ENCODE results near the gene BSDC1. TPM values are rescaled to one million over a fixed set of nuclear protein-coding genes. Genes with fewer than 3 reads are reported as not detected.

BSDC1 gene
- total RNA-seq, 1 experiment from 2014 or later, result 44.3 TPM

- TF ChIP-seq ZNF425 (CRISPR knock-in tag; conservative IDR thresholded peaks at IDR 0.05) (no peak), SMAD4 (CRISPR knock-in tag; IDR thresholded peaks at IDR 0.05) (no peak), NR2C2 (CRISPR knock-in tag; IDR thresholded peaks at IDR 0.05) (no peak)
Observed at GRCh38 chr1:32438136-32438535, 43.9 kb upstream of the BSDC1 start (continued).

- no peak for DNase-seq (ENCODE audit: low spot score)
- Mint-ChIP-seq H3K9me3 (0 out of 2 replicates have a peak, but pooled peaks cover 3% of the 10 kb centered on the region), H3K36me3 (no peaks in the 10 kb centered on the region), H3K4me3 (no peak overlapping the region), H3K27ac (no peak overlapping the region), H3K4me1 (peaks cover 17% of the 10 kb centered on the region), H3K27me3 (ENCODE audit: low read depth) (peaks cover 2% of the 10 kb centered on the region)
- ChIA-PET CTCF (interaction anchor here (0.9 kb wide), 1 partner anchor 39 kb away, joined by 5 read pairs; no protein-coding TSS in a partner anchor), POLR2A (no interaction called here)
- no peak for ATAC-seq
- TF ChIP-seq USF2 (CRISPR knock-in tag; IDR thresholded peaks at IDR 0.05) (no peak), ETV6 (CRISPR knock-in tag; IDR thresholded peaks at IDR 0.05) (no peak), NFE2L1 (CRISPR knock-in tag; IDR thresholded peaks at IDR 0.05) (no peak), TEAD4 (CRISPR knock-in tag; IDR thresholded peaks at IDR 0.05) (no peak), JAZF1 (CRISPR knock-in tag; IDR thresholded peaks at IDR 0.05) (no peak), ZSCAN18 (CRISPR knock-in tag; IDR thresholded peaks at IDR 0.05) (no peak), ATF6 (CRISPR knock-in tag; IDR thresholded peaks at IDR 0.05) (no peak), KAT7 (CRISPR knock-in tag; IDR thresholded peaks at IDR 0.05; ENCODE audit: borderline replicate concordance) (no peak), MXD4 (CRISPR knock-in tag; IDR thresholded peaks at IDR 0.05; ENCODE audit: borderline replicate concordance) (no peak), IRF1 (CRISPR knock-in tag; IDR thresholded peaks at IDR 0.05) (no peak), MYBL2 (CRISPR knock-in tag; IDR thresholded peaks at IDR 0.05) (no peak), CDX4 (CRISPR knock-in tag; IDR thresholded peaks at IDR 0.05; ENCODE audit: borderline replicate concordance) (no peak), HMGXB4 (CRISPR knock-in tag; IDR thresholded peaks at IDR 0.05) (no peak), ZNF416 (CRISPR knock-in tag; IDR thresholded peaks at IDR 0.05) (no peak), ESRRA (CRISPR knock-in tag; IDR thresholded peaks at IDR 0.05; ENCODE audit: borderline replicate concordance) (no peak), ZNF425 (CRISPR knock-in tag; conservative IDR thresholded peaks at IDR 0.05) (no peak), SOX15 (CRISPR knock-in tag; IDR thresholded peaks at IDR 0.05) (no peak)
Observed at GRCh38 chr1:32431736-32432400, 37.6 kb upstream of the BSDC1 start.
